NCI-H1092 (cell line): ENCODE measurements around the gene GOLGA8O.
"Not testable (repeated sequence)": the region's sequence is repeated elsewhere in the genome, so short reads cannot be mapped to it uniquely, and the experiment has no call there.

Source experiments
- DNase-seq: peaks from one replicate; lab custom pipeline; 2025; lab: John Stamatoyannopoulos, UW

Gene GOLGA8O

GRCh38 chr15:32455534-32455933 lies at the start of gene GOLGA8O:
Gene GOLGA8O (minus strand): TSS chr15:32455634. CDS start chr15:32455536, 98 bp downstream.
- not testable (repeated sequence) for DNase-seq

- DNase-seq, result not testable (repeated sequence)
Measured at GRCh38 chr15:32504152-32504811, 48.8 kb upstream of the GOLGA8O start.

GRCh38 chr15:32502946-32503345 lies 47.5 kb upstream of the GOLGA8O start:
- not testable (repeated sequence) for DNase-seq

- DNase-seq, result not testable (repeated sequence)
Measured at GRCh38 chr15:32492768-32493167, 37.3 kb upstream of the GOLGA8O start.

- not testable (repeated sequence) for DNase-seq
Measured at GRCh38 chr15:32486474-32486873, 31.0 kb upstream of the GOLGA8O start.

GRCh38 chr15:32483377-32483776 lies 27.9 kb upstream of the GOLGA8O start:
- DNase-seq, result not testable (repeated sequence)

- not testable (repeated sequence) for DNase-seq
Measured at GRCh38 chr15:32481683-32482082, 26.2 kb upstream of the GOLGA8O start.

- not testable (repeated sequence) for DNase-seq
Measured at GRCh38 chr15:32468076-32468475, 12.6 kb upstream of the GOLGA8O start.

GRCh38 chr15:32440445-32440977 lies 14.9 kb downstream of the GOLGA8O start:
- DNase-seq, result not testable (repeated sequence)

- not testable (repeated sequence) for DNase-seq
Measured at GRCh38 chr15:32434102-32434963, 21.1 kb downstream of the GOLGA8O start.

- DNase-seq, result not testable (repeated sequence)
Measured at GRCh38 chr15:32427635-32428034, 27.8 kb downstream of the GOLGA8O start.

- DNase-seq, result not testable (repeated sequence)
Measured at GRCh38 chr15:32426511-32426910, 28.9 kb downstream of the GOLGA8O start.

- not testable (repeated sequence) for DNase-seq
Measured at GRCh38 chr15:32407903-32408302, 47.5 kb downstream of the GOLGA8O start.

- not testable (repeated sequence) for DNase-seq
Measured at GRCh38 chr15:32403192-32403591, 52.2 kb downstream of the GOLGA8O start, which contains the start of gene GOLGA8K. Gene GOLGA8K (minus strand): TSS chr15:32403292. CDS start chr15:32403194, 98 bp downstream.

GRCh38 chr15:32396522-32396921 lies 58.9 kb downstream of the GOLGA8O start:
- DNase-seq, result not testable (repeated sequence)
